Measurements from ENCODE around the gene NGF.

DNA sequence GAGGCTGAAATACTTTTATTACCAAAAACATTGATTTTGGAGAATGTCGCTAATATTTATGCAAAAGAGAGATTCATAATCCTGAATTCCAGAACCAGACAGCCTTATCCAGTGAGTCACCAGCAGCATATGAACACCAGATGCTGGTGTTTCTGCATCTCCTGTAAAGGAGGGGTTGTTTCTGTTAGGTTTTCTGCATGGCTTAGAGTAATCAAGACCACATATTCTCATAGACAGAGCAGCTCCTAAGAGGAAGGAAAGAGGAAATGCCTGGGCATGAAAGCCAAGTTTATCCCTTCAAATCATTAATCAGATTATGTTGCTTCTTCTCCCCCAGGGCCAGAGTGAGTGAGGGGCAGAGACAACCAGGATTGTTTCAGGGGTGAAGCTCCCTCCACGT is 86.2 kb downstream of the NGF start:
- no peak for TF ChIP-seq CTCF (IDR thresholded peaks at IDR 0.05)
- no peak for TF ChIP-seq POLR2AphosphoS5 (IDR thresholded peaks at IDR 0.05)
